Karpas-422 (cell line): Measurements from ENCODE around the gene MAN1C1. TPM values are rescaled to one million over a fixed set of nuclear protein-coding genes. Genes with fewer than 3 reads are reported as not detected.

Experiments used
- DNase-seq: peaks from one replicate; pipeline ENCODE4 v3.0.0-alpha.2; 2015
- H2AFZ ChIP-seq: fragments of 200-600 bp; sonication (generic); 2 replicates; pipeline ENCODE4 v1.6.1; 2014; ENCODE audit warnings: antibody characterized with exemption, low read length, mixed read lengths
- H3K27ac ChIP-seq: fragments of 200-600 bp; sonication (generic); 2 replicates; pipeline ENCODE4 v1.5.1; 2014; ENCODE audit warnings: mild to moderate bottlenecking, low read length, moderate library complexity
- H3K27me3 ChIP-seq: fragments of 200-600 bp; sonication (generic); 2 replicates; pipeline ENCODE4 v1.6.1; 2014; ENCODE audit warnings: low read length, mixed read lengths
- H3K36me3 ChIP-seq: fragments of 200-600 bp; sonication (generic); 2 replicates; pipeline ENCODE4 v1.6.1; 2014; ENCODE audit warnings: low read length, mixed read lengths; ENCODE audit not compliant: insufficient read depth
- H3K4me1 ChIP-seq: fragments of 200-600 bp; sonication (generic); 2 replicates; pipeline ENCODE4 v1.6.1; 2014; ENCODE audit warnings: mild to moderate bottlenecking, low read length, mixed read lengths
- H3K4me2 ChIP-seq: fragments of 200-600 bp; sonication (generic); 2 replicates; pipeline ENCODE4 v1.6.1; 2014; ENCODE audit warnings: low read length, low read depth, mild to moderate bottlenecking; ENCODE audit not compliant: poor library complexity, severe bottlenecking
- H3K4me3 ChIP-seq: fragments of 200-600 bp; sonication (generic); 2 replicates; pipeline ENCODE4 v1.5.1; 2014; ENCODE audit warnings: mild to moderate bottlenecking, antibody characterized with exemption, low read length, mixed read lengths
- H3K79me2 ChIP-seq: fragments of 200-600 bp; sonication (generic); 2 replicates; pipeline ENCODE4 v1.6.1; 2014; ENCODE audit warnings: mild to moderate bottlenecking, low read length, mixed read lengths
- H3K9ac ChIP-seq: fragments of 200-600 bp; sonication (generic); 2 replicates; pipeline ENCODE4 v1.6.0; 2014; ENCODE audit warnings: low read length
- H3K9me2 ChIP-seq: fragments of 200-600 bp; sonication (generic), shearing (Covaris generic); replicated peaks from 2 replicates; pipeline ENCODE4 v1.6.0; 2014; ENCODE audit warnings: mild to moderate bottlenecking, low read length, moderate library complexity; ENCODE audit not compliant: insufficient read depth
- H3K9me3 ChIP-seq: fragments of 300-700, 200-600 bp; sonication (generic); 2 replicates; pipeline ENCODE4 v1.6.1; 2014; ENCODE audit warnings: low read length, mixed read lengths
- H4K20me1 ChIP-seq: fragments of 200-600 bp; sonication (generic); 2 replicates; pipeline ENCODE4 v1.6.1; 2014; ENCODE audit warnings: mild to moderate bottlenecking, antibody characterized with exemption, low read length, low read depth; ENCODE audit not compliant: insufficient read depth
- total RNA-seq: library from RNA; depleted of rRNA; stranded (reverse); fragments of >200 nt; shearing (Covaris generic); gene quantifications from 2 replicates; pipeline ENCODE4 v1.2.3, GENCODE V29; 2014; ENCODE audit warnings: low replicate concordance

The MAN1C1 gene
- total RNA-seq, 1 experiment from 2014 or later = not detected

DNA sequence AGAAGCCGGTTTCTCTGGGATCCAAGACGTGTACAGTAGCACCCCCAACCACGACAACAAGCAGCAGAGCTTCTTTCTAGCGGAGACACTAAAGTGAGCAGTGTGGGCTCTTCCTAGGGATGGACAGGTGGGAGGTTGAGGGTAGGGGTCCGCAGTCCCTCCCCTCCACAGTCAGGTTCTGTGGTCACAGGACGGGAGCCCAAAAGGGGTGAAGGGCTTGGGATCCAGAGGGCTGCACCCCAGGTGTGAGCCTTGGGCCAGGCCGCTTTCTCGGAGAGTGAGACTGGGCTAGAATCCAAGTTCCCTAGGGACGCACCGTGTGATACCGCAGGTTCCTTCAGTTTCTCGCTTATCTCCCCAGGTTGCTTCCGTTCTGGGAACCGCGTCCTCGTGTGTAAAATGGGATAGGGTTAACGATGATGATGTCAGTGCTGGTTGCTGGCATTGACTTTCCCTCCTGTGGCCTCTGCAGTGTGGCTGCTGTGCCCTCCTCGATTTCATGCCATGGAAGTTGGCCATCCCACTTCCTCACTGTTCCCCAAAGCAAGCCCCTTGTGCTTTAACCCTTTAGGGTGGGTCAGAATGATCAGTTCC is 166.1 kb downstream of the MAN1C1 start:
- no peak overlapping the region for H3K27ac ChIP-seq
- H2AFZ ChIP-seq = no peak overlapping the region
- no peaks in the 10 kb centered on the region for H3K9me2 ChIP-seq
- no peak for DNase-seq
- no peaks in the 10 kb centered on the region for H3K79me2 ChIP-seq
- H3K9me3 ChIP-seq = no peaks in the 10 kb centered on the region
- H3K36me3 ChIP-seq = no peaks in the 10 kb centered on the region
- no peak overlapping the region for H3K4me3 ChIP-seq
- no peaks in the 10 kb centered on the region for H3K27me3 ChIP-seq
- H3K9ac ChIP-seq = no peak overlapping the region
- no peaks in the 10 kb centered on the region for H4K20me1 ChIP-seq
- no peak overlapping the region for H3K4me2 ChIP-seq
- no peaks in the 10 kb centered on the region for H3K4me1 ChIP-seq

DNA sequence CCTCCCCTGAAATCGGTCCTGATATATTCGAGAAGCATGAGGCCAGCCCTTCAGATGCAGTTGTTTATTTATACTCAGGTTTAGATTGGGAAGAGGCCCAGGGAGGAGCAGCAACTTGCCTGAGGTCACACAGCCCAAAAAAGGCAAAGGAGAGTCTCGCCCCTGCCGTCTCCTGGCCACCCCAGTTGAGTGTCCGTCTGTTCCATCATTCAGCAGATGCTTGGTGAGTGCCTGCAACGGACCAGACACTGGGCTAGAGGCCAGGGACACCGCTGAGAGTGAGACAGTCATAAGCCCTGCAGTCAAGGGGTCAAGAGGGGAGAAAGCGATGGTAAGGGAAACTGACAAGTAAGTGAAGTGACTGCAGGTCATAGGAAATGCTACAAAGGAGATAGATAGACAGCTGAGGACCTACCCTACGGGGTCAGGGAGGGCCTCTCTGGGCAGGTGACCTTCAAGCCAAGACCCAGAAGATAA is 168.0 kb downstream of the MAN1C1 start:
- Histone ChIP-seq H3K79me2 (no peaks in the 10 kb centered on the region), H3K27ac (no peak overlapping the region), H3K36me3 (no peaks in the 10 kb centered on the region), H3K9ac (no peak overlapping the region), H3K4me2 (no peak overlapping the region), H3K4me1 (no peaks in the 10 kb centered on the region), H3K27me3 (no peaks in the 10 kb centered on the region), H3K9me3 (no peaks in the 10 kb centered on the region), H2AFZ (no peak overlapping the region), H4K20me1 (no peaks in the 10 kb centered on the region), H3K9me2 (no peaks in the 10 kb centered on the region), H3K4me3 (no peak overlapping the region)
- no peak for DNase-seq

DNA sequence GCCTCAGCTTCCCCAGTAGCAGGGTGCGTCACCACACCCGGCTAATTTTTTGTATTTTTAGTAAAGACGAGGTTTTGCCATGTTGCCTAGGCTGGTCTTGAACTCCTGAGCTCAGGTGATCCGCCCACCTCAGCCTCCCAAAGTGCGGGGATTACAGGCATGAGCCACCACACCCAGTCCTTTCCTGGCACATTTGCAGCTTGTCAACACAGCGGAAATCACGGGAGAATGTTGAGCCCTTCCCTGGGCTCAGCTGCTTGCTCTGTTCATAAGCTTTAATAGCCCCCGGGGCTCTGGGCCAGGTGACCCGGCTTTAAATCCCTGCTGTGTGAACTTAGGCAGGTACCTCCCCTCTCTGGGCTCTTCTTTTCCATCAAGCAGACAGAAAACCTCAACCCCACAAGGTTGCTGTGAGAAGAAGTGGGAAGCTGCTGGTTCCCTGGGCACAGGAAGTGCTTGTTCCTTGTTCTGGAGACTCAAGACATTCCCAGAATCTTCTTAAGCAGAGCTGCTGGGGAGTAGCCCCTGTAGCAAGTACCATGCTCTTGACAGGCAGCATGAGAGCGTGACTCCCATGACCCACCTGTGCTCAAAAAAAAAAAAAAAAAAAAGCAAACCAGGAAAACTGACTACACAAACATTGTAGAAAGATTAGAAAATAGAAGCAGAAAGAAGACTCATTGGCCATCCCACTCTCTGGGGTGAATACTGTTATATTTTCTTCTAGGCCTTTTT is 168.9 kb downstream of the MAN1C1 start:
- no peak for DNase-seq
- Histone ChIP-seq H3K9me3 (no peaks in the 10 kb centered on the region), H4K20me1 (no peaks in the 10 kb centered on the region), H3K9ac (no peak overlapping the region), H3K4me3 (no peak overlapping the region), H3K36me3 (no peaks in the 10 kb centered on the region), H3K27me3 (no peaks in the 10 kb centered on the region), H3K27ac (no peak overlapping the region), H3K9me2 (no peaks in the 10 kb centered on the region), H3K4me1 (no peaks in the 10 kb centered on the region), H2AFZ (no peak overlapping the region), H3K79me2 (no peaks in the 10 kb centered on the region), H3K4me2 (no peak overlapping the region)

DNA sequence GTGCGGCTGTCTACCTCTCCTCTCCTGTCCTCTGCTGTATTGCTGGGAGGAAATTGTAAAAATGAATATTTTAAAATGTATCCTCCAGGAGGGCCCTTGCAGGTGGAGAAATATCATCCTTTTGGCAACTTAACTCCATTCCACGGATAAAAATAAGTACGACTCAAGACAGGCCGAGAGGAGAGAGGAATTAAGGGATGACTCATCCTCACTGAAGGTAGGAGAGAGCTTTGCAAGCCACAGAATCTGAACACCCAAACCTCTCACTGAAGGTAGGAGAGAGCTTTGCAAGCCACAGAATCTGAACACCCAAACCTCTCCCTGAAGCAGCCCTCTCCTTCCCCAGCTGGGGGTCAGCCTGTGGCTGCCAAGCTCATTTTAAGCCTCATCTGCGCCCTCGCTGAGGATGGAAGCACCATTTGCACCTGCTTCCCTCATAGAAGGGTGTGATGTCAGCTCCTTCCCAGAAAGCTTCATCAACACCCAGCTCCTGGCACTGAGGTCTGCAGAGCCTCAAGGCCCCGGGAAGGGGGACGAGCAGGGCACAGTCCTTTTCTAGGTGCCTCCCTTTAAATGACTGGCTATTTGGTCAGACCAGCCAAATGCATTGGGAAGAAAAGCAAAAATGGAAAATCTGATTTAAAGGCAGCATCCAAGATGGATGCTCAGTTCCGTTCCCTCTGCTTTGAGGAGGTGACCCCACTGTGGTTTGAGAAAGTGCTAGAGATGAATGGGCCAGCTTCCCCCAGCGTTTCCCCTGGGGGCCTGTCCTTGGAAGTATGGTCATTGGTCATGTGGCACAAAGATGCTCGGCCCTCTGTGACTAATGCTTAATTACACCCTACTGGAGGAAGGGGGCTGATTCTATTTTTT is 170.5 kb downstream of the MAN1C1 start:
- H3K9me3 ChIP-seq = no peaks in the 10 kb centered on the region
- no peak overlapping the region for H3K27ac ChIP-seq
- no peak overlapping the region for H3K4me3 ChIP-seq
- H2AFZ ChIP-seq = no peak overlapping the region
- H4K20me1 ChIP-seq = no peaks in the 10 kb centered on the region
- no peak overlapping the region for H3K9ac ChIP-seq
- H3K79me2 ChIP-seq = no peaks in the 10 kb centered on the region
- H3K36me3 ChIP-seq = no peaks in the 10 kb centered on the region
- H3K27me3 ChIP-seq = no peaks in the 10 kb centered on the region
- H3K4me2 ChIP-seq = no peak overlapping the region
- no peaks in the 10 kb centered on the region for H3K4me1 ChIP-seq
- H3K9me2 ChIP-seq = no peaks in the 10 kb centered on the region
- no peak for DNase-seq

DNA sequence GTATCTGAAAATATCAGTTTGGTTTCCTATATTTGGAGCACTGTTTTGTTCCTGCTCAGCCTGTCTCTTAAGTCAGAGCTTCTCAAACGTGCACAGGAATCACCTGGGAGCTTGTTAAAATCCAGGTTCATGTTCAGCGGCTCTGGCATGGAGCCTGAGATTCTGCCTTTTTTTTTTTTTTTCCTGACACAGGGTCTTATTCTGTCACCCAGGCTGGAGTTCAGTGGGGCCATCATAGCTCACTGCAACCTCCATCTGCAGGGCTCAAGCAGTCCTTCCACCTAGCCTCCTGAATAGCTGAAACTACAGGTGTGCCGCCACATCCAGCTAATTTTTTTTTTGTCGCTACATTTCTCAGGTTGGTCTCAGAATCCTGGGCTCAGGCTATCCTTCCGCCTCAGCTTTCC is 171.2 kb downstream of the MAN1C1 start:
- no peaks in the 10 kb centered on the region for H3K9me3 ChIP-seq
- no peak overlapping the region for H3K9ac ChIP-seq
- no peaks in the 10 kb centered on the region for H3K27me3 ChIP-seq
- H3K4me3 ChIP-seq = no peak overlapping the region
- H4K20me1 ChIP-seq = no peaks in the 10 kb centered on the region
- no peak overlapping the region for H3K27ac ChIP-seq
- H3K4me1 ChIP-seq = no peaks in the 10 kb centered on the region
- no peaks in the 10 kb centered on the region for H3K79me2 ChIP-seq
- no peak for DNase-seq
- no peaks in the 10 kb centered on the region for H3K9me2 ChIP-seq
- H3K4me2 ChIP-seq = no peak overlapping the region
- H3K36me3 ChIP-seq = no peaks in the 10 kb centered on the region
- H2AFZ ChIP-seq = no peak overlapping the region

DNA sequence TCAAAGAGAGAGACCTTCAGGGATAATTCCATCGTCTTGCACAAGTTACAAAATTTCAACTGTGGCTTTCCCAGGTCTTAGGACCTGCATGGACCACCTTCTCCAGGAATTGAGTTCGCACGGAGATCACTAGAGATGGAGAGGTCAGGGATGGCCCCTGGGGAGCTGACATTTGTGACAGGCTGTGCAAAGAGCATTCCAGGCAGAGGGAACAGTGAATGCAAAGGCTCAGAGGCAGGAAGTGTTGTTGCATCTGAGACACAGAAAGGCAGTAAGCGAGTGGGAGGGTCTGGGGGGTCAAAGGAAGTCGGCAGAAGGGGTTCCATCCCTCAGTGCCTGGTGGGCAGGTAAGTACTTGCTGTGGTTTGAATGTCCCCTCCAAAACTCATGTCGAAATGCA is 173.9 kb downstream of the MAN1C1 start:
- Histone ChIP-seq H3K9me3 (no peaks in the 10 kb centered on the region), H3K79me2 (no peaks in the 10 kb centered on the region), H3K4me2 (no peak overlapping the region), H4K20me1 (no peaks in the 10 kb centered on the region), H3K4me1 (no peaks in the 10 kb centered on the region), H3K27me3 (no peaks in the 10 kb centered on the region), H3K4me3 (no peak overlapping the region), H3K9me2 (no peaks in the 10 kb centered on the region), H2AFZ (no peak overlapping the region), H3K36me3 (no peaks in the 10 kb centered on the region), H3K9ac (no peak overlapping the region), H3K27ac (no peak overlapping the region)
- DNase-seq = no peak

DNA sequence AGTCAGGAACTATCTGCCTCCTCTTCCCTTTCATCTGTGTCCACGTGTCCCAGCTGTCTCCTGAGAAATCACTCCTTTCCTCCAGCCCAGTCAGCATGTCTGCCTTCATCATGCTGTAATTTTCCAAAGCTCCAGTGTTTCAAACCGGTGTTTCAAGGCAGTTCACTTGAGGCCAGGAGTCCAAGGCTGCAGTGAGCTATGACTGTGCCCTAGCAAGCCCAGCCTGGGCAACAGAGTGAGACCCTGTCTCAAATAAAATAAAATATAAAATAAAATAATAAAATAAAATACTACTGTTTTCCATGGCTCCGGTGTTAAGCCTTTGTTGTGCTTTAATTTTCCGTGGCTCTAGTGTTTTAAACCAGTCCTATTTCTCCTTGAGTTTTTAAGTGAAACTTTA is 175.5 kb downstream of the MAN1C1 start:
- Histone ChIP-seq H3K4me2 (no peak overlapping the region), H3K4me3 (no peak overlapping the region), H3K4me1 (no peaks in the 10 kb centered on the region), H3K36me3 (no peaks in the 10 kb centered on the region), H3K9me2 (no peaks in the 10 kb centered on the region), H2AFZ (no peak overlapping the region), H3K27me3 (no peaks in the 10 kb centered on the region), H3K27ac (no peak overlapping the region), H3K9ac (no peak overlapping the region), H3K79me2 (no peaks in the 10 kb centered on the region), H3K9me3 (no peaks in the 10 kb centered on the region), H4K20me1 (no peaks in the 10 kb centered on the region)
- DNase-seq = no peak

DNA sequence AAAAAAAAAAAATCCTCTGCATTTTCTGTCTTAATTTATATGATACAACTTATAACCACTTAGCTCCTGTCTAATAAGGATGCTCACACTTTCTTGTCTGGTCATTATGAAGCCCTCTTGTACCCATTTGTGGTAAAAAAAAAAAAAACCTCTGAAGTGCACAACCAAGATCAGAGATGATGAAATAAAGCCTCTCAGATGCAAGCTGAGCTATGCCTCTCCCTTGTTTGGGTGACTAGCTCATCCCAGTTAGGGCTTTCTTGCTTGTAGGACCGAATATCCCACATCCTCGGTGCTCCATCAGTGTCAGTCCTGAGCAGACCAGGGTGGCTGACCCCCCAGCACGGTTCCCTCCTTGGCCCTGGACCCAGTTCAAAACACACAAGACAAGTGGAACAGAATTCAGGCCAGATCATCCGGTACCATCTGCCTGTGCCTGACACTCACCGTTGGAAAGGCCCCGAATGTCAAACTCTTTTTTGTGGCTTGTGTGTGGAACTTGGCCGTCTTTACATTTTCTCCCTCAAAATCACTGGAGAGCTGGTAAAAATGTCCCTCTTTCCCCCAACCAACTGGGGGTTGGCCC is 177.1 kb downstream of the MAN1C1 start:
- Histone ChIP-seq H3K9me3 (no peaks in the 10 kb centered on the region), H3K27ac (no peak overlapping the region), H3K4me3 (no peak overlapping the region), H3K9me2 (no peaks in the 10 kb centered on the region), H3K27me3 (no peaks in the 10 kb centered on the region), H3K4me1 (no peaks in the 10 kb centered on the region), H3K79me2 (no peaks in the 10 kb centered on the region), H3K4me2 (no peak overlapping the region), H3K36me3 (no peaks in the 10 kb centered on the region), H2AFZ (no peak overlapping the region), H4K20me1 (0 out of 2 replicates have a peak, but pooled peaks cover 1% of the 10 kb centered on the region), H3K9ac (no peak overlapping the region)
- DNase-seq = no peak
